Ovary (tissue), 3 donors: ENCODE results near the gene GPR84.

Experiments used
- EP300 ChIP-seq: sonication (generic); formaldehyde crosslinking; IDR thresholded peaks from one replicate; pipeline ENCODE4 v1.6.1; 2017; ENCODE audit warnings: antibody characterized with exemption
- TF ChIP-seq, protein P1 (sequence below), 3 donors: fragments of 450-650 bp in 2 of 3; fragments of 200-600 bp in 1 of 3; IDR thresholded peaks; one replicate each; pipeline versions ENCODE4 v1.5.1 to v1.8.0; 2016 to 2022; ENCODE audit warnings: antibody characterized with exemption in 3 of 3, mild to moderate bottlenecking in 1 of 3
- donor health status: DM: no; HTN: no; CAD: no.

DNA sequence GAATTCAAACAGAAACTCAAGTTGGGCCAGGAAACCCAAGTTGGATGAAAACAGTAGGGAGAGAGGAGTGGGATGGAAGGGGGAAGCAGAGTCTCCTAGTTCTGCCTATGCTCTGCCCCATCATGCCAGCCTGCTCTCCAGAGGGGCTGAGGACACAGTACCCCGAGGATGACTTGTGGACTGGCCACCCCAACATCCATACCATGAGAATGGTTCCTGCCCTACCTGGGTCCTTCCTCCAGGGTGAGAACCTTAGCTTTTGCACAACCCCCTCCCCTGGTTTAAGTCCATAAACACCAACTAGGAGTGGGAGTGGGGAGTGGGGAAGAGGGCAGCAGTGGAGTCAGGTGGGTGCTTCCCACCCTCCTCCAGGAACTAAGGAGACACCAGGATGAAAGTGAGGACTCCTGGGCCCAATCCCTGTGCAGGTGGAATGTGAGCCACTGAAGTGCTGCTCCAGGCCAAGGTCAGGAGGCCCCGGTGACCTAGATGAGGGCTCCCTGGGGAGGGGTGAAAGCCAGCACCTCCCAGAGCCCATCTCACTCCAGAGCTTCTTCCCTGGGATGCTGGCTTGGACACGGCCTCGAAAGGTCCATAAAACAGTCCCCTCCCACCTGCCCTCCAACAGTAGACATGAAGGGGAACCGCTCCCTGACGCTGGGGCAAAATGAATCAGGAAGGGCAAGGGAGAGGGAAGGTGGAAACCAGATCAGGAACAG lies 13.7 kb upstream of the GPR84 start:
- TF ChIP-seq, protein P1, sequence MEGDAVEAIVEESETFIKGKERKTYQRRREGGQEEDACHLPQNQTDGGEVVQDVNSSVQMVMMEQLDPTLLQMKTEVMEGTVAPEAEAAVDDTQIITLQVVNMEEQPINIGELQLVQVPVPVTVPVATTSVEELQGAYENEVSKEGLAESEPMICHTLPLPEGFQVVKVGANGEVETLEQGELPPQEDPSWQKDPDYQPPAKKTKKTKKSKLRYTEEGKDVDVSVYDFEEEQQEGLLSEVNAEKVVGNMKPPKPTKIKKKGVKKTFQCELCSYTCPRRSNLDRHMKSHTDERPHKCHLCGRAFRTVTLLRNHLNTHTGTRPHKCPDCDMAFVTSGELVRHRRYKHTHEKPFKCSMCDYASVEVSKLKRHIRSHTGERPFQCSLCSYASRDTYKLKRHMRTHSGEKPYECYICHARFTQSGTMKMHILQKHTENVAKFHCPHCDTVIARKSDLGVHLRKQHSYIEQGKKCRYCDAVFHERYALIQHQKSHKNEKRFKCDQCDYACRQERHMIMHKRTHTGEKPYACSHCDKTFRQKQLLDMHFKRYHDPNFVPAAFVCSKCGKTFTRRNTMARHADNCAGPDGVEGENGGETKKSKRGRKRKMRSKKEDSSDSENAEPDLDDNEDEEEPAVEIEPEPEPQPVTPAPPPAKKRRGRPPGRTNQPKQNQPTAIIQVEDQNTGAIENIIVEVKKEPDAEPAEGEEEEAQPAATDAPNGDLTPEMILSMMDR (IDR thresholded peaks at IDR 0.05): no peak
- TF ChIP-seq EP300: no peak
